RPMI8226 (cell line): ENCODE data around the gene DAG1.
"Not testable (repeated sequence)": the region's sequence is repeated elsewhere in the genome, so short reads cannot be mapped to it uniquely, and the experiment has no call there.

ENCODE experiments used
- DNase-seq: peaks from one replicate; pipeline ENCODE4 v3.0.0-alpha.2; 2015

DAG1 gene

DNA sequence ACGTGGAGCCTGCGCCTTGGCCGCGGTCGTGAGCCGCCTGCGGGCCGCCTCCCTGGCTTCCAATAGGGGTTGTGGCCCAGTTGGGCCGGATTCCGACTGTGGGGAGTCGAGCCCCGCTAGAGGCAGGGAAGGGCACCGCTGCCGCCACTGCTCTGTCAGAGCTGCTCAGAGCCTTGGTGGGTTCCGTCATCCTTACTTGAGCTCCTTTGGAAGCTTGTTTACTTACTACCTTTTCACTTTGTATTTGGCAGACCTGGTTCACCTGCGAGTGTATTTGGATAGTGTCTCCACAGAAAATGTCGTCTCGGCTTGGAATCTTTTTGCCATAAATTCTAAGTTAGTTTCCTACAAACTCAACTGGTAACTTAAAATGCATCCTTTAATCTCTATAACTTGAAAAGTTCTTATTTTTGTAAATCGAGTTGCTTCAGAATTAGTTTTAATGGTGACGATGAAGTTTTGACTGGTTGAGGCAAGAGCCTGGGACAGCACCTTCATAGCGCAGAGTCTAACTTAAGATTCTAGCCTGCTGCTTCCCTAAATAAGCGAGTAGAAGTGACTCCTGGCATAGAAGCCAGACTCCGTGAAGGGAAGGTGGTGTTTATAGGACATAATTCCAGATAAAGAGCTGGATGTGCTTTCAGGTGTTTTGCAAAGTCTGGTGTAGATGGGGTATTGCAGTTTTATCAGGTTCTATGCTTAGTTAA lies 800 bp downstream of the DAG1 start:
- DNase-seq, result peak; percentile 26

DNA sequence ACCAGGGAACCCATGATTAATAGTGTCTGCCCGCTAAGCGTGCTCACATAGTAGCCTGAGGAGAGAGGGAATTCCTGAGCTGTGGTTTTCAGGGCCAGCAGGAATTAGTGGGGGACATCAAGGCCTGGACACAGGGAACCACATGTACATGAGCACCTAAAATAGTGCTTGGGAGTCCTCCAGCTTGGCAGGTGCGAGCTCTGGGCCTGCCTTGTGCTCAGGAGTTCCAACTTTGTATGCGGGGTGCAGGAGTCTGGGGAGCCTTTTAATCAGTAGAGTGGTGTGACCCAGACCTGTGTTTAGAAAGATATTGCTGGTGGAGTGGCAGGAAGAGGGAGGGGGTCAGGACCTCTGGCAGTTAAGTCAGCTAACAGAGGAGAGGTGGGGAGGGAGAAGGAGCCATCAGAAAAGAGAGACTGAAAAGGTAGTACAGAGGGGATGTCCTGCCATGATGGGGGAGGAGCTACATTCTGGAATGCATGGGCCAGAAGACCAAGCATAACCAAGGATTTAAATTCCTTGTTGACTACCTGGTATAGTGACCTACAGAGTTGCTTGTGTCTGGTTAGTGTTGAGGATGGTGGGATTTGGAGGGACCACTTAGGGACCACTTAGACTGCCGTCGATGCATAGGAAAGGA lies 1.9 kb downstream of the DAG1 start:
- no peak for DNase-seq

DNA sequence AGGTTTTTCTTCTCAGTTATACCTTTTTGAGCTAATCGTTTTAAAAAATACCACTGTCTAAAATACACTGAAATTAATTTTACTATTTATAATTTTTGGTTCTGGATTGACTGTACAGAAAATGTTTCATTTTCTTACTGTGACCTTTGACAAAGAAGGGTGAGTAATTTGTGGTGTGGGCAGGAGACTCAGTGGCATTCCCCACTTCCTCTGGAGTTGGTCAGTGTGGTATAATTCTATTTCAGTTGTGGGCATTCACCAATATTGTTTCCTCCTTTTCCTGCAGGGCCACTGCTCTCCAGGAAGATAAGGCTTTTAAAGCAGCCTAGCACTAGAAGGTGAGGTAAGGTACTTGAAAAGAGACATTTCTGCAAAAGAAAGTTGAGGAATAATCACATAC lies 6.5 kb downstream of the DAG1 start:
- DNase-seq, result no peak

DNA sequence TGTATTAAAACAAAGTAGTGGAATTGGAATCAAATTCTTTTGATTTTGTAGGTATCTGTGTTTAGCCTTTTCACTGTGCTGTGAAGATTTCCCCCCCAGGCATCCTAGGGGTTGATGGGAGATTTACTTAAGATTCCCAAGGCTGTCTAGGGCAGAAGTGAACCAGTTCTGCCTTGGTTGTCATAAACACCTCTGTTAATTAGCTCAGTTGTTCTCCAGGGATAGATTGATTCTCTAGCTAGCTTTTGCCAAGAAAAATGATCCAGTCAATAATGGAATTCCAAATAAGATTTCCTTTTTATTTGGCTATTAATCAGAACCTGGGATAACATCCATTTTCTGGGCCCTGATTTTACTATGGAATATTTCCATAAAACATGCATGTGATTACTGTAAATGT lies 12.7 kb downstream of the DAG1 start:
- DNase-seq, result no peak

DNA sequence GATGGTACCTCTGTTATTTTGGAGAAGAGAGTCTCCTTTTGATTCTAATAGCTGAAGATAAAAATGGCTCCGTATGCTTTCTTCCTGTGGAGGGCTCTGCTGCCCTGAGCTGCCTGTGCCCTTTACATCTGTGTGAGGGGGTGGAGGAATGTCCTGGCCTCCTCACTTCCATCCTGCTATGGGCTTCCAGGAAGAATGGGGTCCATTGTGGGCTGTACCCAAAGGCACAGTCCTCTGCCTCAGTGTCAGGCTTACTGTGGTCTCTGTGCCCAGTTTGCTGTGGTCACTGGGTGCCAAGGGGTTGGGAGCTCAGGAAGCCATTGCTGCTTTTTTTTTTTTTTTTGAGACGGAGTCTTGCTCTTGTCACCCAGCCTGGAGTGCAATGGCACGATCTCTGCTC lies 14.4 kb downstream of the DAG1 start:
- DNase-seq, result no peak

DNA sequence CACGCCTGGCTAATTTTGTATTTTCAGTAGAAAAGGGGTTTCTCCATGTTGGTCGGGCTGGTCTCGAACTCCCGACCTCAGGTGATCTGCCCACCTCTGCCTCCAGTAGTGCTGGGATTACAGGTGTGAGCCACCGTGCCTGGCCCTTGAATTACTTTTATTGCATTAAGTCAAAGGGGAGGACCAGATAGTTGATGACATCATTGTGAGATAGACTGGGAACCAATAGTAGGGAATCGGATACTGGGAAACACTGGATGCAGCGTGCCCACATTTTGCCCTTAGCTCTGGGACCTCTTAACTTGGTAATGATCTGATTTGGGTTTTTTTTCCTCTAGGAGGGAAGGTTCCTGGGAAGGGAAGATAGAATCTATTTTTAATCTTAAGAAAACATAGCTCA lies 19.2 kb downstream of the DAG1 start:
- DNase-seq, result no peak

GRCh38 chr3:49492969-49493368 lies 22.9 kb downstream of the DAG1 start:
- no peak for DNase-seq

DNA sequence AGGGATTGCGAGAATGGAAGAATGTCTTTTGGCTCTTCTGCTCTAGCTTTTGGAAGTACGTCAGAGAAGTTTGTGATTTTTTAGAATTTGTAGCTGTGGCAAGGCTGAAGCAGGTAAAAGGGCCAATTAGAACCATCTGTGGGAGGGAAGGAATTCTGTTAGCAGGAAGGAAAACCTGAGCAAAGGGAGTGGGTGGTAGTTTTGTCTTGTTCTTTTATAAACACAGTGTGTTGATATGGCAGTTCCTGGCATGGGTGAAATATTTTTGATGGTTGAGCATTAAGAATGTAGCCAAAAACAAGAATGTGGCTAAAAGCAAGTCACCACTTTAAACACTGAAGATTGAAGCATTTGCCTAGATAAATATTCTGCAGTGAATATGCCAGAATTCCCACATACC lies 23.8 kb downstream of the DAG1 start:
- no peak for DNase-seq

DNA sequence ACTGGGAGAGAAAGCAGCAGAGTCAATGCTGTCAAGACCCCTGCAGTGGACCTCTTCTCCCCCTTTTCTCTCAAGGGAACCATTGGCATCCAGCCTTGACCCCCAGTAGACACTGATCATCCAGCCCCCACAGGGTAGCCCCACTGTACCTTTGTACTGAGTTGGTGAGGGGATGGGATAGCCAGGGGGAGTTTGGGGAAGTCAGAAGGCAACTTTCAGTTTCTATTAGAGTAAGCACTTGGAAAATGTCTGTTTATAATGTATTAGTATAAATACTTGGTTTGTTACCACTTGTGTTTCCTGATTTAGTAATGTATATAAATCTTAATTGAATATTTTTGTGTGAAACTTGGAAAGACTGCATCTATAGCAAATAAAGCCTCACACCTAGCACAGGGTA lies 25.0 kb downstream of the DAG1 start:
- no peak for DNase-seq

DNA sequence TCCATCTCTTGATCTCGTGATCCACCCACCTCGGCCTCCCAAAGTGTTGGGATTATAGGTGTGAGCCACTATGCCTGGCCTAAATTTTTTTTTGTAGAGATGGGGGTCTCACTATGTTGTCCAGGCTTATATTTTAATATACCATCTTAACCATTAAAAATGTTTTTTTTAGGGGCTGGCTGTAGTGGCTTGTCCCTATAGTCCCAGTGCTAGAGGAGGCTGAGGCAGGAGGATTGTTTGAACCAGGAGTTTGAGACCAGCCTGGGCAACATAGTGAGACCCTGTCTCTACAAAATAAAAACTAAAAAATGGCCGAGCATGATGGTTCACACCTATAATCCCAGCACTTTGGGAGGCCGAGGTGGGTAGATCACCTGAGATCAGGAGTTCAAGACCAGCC lies 26.8 kb downstream of the DAG1 start:
- DNase-seq, result not testable (repeated sequence)

DNA sequence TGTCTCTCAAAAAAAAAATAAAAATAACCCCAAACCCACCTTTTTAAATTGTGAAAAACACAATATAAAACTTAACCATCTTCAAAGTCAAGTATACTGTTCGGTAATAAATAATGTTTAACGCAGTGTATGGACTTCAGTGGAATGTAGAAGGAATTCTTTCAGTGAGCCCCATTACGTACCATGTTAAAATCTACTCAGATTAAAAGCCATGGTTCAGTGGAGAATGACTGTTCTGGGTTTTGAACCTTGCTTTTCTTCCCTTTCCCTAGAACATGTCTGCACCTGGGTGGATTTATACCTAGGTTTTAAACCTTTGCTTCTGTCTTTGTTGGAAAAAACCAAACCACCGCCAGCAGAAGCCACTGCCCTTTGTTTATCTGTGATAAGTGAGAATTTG lies 27.5 kb downstream of the DAG1 start:
- DNase-seq, result no peak

DNA sequence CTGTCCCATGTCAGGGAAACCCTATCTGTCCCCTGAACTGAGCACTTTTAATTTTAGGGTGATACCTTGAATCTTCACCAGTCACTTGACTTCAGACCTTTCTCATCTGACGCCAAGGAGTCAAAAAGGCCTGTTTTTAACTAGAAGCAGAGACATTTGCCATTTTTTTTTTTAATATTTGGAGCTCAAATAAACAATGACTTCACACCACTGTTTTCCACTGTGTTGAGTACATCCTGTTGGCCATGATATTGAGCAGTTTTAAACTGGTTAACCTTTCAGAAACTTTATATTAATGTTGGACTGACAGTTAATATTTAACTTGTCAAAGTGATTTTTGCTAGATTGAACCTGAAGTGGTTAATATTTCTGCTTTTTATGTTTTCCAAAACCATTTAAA lies 28.2 kb downstream of the DAG1 start:
- no peak for DNase-seq

GRCh38 chr3:49498648-49499047 lies 28.6 kb downstream of the DAG1 start:
- DNase-seq, result no peak

GRCh38 chr3:49500205-49500731 lies 30.2 kb downstream of the DAG1 start:
- DNase-seq, result no peak

- no peak for DNase-seq
Measured at GRCh38 chr3:49500732-49501609, 30.9 kb downstream of the DAG1 start.

- no peak for DNase-seq
Measured at GRCh38 chr3:49501842-49502241, 31.8 kb downstream of the DAG1 start.

DNA sequence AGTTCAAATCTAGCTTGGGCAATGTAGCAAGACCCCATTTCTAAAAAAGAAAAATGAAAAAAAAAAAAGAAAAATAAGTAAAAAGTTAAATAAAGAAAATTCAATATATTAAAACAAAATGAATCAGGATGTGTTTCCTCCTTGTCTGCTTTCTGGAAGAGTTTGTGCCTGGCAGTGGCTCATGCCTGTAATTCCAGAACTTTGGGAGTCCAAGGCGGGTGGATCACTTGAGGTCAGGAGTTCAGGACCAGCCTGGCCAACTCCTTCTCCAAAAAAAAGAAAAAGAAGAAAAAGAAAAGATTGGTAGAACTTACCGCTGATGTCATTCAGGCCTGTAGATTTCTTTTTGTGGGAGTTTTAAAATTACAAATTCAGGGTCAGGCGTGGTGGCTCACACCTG lies 36.8 kb downstream of the DAG1 start:
- DNase-seq, result no peak

DNA sequence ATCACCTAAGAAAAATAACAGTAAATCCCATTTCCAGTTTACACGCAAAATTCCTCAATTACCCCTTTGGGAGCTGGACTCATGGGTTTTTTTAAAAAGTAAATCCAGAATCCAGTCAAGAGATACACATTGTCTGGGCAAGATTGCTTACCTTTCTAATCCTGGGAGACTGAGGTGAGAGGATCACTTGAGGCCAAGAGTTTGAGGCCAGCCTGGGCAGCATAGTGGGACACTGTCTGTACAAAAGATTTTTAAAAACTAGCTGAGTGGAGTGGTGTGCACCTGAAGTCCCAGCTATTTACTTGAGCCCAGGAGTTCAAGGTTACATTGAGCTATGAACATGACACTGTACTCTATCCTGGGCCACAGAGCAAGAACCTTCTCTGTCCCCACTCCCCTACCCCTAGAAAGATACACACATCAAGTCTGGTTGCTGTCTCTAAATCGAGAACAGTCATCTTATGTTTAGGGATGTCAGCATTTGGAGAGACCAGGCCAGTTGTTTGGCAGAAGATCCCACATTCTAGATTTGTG lies 39.0 kb downstream of the DAG1 start:
- DNase-seq, result no peak

DNA sequence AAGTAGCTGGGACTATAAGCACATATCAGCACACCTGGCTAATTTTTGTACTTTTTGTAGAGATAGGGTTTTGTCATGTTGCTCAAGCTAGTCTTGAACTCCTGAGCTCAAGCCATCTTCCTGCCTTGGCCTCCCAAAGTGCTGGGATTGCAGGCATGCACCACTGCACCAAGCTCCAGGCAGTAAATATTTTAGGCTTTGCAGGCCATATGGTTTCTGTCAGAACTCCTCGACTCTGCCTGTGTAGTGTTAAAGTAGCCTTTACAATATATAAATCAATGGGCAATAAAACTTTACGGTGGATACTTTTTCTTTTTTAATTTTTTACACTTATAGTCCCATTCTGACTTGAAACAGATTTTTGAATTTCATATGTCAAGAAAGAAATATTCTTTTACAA lies 41.6 kb downstream of the DAG1 start:
- no peak for DNase-seq

GRCh38 chr3:49512781-49513355 lies 42.8 kb downstream of the DAG1 start:
- no peak for DNase-seq

DNA sequence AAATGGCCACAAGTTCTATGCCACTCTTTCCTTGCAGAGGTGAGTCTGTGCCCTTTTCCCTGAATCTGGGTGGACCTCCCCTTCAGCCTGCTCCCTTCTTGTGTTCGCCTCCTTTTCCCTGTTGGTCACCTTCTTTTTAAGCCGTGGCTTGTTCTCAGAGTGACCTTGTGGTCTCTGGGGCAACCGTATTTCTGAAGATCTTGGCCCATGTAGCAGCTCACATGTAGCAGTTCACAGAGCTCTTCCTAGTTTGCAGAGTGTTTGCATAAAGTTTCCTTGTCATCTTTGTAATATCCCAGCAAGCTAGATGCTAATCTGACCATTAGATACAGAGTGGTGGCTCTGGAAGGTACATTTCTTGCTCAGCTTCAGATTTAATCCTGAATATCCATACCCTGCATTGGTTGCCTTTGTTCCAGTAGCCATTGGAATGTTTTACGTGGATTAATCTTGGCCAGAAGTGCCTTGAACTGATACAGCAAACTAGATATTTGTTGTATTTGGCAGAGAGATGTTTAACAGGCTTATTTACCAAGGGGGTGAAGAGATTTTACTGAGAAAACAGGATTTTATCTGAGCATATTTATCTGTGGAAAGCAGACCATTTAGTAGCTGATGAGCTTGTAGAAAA lies 43.5 kb downstream of the DAG1 start:
- DNase-seq, result no peak

- DNase-seq, result no peak
Measured at GRCh38 chr3:49518016-49518415, 47.9 kb downstream of the DAG1 start.

GRCh38 chr3:49518441-49518840 lies 48.4 kb downstream of the DAG1 start:
- DNase-seq, result no peak
